Hematopoietic multipotent progenitor cell (in vitro differentiated cells): Measurements from ENCODE around the gene TMF1. TPM values are rescaled to one million over a fixed set of nuclear protein-coding genes. Genes with fewer than 3 reads are reported as not detected.

ENCODE experiments used
- DNase-seq, 3 donors: peaks; one replicate each; pipeline ENCODE4 v3.0.0-alpha.2; 2011 to 2015; ENCODE audit warnings: low read depth in 2 of 3, low spot score in 2 of 3
- total RNA-seq: library from RNA; depleted of rRNA; stranded (reverse); fragments of >200 nt; gene quantifications from one replicate; pipeline ENCODE4 v1.2.3, GENCODE V29; 2012

TMF1 gene
- total RNA-seq, 1 donor = 16.2 TPM

- DNase-seq = peak; percentile 69 to 93 (median 87)
These were observed 28.2 kb upstream of the TMF1 start, which contains the start of gene UBA3 for GRCh38 chr3:69080233-69080920. Gene UBA3 (minus strand): TSS chr3:69080365. CDS start chr3:69080353, 12 bp downstream.

- DNase-seq = no peak
These were observed 27.4 kb upstream of the TMF1 start for GRCh38 chr3:69079269-69080159.

GRCh38 chr3:69072928-69073327 is 20.8 kb upstream of the TMF1 start:
- DNase-seq = no peak

- no peak for DNase-seq
These were observed 14.0 kb upstream of the TMF1 start for GRCh38 chr3:69066121-69066520.

DNA sequence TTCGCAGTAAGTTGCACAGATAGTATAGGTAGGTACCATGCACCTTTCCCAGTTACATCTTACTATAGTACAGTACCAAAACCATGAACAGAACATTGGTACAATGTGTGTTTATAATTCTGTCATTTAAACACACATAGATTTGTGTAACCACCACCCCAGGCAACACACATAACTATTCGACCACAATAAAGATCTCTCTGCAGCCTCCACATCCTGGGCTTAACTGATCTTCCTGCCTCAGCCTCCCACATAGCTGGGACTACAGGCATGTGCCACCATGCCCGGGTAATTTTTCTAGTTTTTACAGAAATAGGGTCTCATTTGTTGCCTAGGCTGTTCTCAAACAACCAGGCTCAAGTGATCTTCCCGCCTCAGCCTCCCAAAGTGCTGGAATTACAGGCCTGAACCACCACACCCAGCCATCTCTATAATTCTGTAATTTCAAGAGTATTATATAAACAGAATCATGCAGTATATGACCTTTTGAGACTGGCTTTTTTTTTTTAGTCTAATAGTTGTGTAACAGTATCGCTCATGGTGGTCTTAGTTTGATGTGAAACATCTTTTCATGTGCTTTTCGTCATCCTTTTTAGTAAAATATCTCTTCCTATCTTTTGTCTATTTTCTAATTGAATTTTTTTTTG is 13.3 kb upstream of the TMF1 start:
- no peak for DNase-seq

DNA sequence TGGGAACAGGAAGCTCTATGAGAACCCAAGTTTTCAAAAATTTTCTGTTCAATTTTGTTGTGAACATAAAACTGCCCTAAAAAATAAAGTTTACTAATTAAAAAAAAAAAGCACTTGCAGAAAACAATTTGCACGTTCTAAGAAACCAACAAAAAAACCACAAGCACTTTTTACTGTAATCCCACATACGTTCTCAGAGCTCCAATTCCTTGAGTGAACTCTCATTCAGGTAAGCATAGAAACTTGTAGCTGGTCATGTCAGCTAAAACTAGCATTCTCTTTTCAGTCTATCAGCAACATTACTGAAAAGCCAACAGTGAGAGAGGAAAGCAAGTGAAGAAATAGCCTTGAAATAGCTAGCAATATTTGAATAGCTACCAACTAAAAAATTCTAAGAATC is 11.5 kb upstream of the TMF1 start:
- DNase-seq = no peak

DNA sequence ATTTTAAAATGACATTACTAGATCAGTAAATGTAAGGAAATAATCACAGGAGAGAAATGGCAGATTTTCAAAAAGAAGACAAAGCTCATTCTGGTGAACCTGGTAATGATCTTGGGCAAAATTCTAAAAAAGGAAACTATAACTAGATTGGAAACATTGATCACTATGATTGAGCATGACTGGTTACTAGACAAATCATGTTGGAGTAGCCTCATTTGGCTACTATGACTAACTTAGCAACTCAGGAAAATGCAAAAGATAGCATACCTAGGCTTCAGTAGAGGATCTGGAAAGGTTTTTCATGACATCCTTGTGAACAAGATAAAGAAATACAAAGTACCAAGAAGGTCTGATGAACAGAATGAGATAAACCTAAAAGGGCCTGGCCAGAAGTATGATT is 7.6 kb upstream of the TMF1 start:
- no peak for DNase-seq

GRCh38 chr3:69058947-69059224 is 6.8 kb upstream of the TMF1 start:
- no peak for DNase-seq

DNA sequence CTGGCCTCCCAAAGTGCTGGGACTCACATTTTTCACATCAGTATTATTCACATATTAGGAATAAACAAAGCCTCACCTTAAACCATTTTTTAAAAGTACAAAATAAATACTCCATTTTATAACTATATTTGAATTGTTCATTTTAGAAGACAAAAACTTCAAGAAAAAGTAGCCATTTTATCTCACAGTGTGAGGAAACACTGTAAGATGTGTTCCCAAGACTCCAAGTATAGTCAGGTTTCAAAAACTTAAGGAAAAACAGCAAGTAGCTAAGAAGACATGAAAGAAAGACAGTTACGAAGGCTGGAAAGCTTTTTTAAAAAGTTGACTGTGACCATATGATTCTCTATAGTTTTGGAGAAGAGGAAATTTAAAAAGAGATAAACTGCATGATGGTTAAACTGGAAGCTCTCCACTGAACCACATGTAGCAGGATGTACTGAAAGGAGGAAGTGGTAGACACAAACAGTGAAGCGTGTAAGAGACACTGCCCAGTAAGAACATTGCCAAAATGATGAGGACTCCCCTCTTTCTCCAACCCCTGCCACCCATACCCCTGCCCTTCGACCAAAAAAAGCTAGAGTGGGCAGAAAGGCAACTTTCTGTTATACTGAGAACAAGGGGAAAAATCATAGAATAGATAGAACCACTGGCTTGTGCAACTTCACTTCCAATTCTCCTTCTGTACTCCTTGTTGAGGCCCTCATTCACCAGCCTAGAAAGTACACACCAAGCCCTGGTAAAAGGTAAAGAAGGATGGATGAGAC is 6.2 kb upstream of the TMF1 start:
- DNase-seq = peak in 2 of 3 donors; percentile 33 to 64

DNA sequence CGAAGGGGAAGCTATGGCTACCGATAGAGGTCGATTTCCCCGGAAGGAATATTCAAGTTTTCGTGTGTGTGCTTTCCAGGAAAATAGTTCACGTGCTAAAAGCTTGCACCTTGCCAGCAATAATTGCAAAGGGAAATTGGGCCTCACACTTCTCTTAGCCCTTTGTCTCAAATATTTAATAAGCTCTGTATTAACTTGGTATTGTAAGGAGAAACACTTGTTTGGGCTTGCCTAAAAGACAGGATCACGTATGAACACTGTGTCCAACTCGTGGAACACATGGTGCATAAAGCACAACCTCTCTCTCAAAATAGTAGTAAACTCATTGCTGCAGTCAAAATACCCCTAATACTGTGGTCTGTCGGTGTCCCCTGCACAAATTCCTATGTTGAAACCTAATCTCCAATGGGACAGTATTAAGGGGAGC is 352 bp upstream of the TMF1 start:
- no peak for DNase-seq

DNA sequence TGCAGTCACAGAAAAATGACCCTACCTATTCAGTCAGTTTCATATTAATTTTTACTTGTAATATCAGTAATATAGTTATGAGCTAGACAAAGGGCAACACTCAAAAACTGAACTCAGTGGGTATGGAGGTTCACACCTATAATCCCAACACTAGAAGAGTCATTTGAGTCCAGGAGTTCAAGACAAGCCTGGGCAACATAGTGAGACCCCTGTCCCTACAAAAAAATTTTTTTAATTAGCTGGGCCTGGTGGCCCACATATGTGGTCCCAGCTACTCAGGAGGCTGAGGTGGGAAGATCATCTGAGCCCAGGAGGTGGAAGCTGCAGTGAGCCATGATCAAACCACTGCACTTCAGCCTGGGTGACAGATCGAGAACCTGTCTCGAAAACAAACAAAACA is 3.1 kb downstream of the TMF1 start:
- DNase-seq = no peak

DNA sequence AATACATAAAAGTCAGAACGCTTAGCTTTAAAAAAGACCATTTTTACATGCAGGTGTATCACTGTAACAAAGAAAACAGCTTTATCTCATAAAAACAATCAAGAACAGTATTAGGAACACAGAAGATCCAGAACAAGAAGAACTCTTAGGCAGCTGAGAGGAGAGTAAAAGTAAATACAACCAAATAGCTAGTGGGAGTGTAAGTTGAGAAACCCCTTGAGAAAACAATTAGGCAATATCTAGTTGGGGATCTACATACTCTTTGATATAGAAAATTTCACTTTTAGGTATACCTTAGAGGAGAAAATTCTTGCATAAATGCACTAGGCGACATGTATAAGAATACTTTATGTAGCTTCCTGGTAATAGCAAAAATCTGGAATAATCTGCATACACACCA is 7.5 kb downstream of the TMF1 start:
- DNase-seq = no peak

GRCh38 chr3:69033470-69033869 is 18.7 kb downstream of the TMF1 start:
- no peak for DNase-seq

DNA sequence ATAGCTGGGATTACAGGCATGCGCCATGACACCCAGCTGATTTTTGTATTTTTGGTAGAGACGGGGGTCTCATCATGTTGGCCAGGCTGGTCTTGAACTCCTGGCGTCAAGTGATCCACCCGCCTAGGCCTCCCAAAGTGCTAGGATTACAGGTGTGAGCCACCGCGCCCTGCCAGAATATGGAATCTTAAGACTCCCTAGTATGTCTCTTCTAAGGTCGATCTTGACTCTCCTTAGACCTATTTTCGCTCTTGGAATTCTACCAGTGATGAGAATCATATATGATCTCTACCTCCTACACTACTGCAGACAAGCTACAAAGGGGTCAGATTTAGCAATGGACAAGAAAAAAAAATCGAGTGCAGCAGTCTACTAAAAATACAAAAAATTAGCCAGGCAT is 19.4 kb downstream of the TMF1 start:
- DNase-seq = no peak

- no peak for DNase-seq
These were observed 20.0 kb downstream of the TMF1 start for GRCh38 chr3:69032142-69032541.

GRCh38 chr3:69031635-69032034 is 20.5 kb downstream of the TMF1 start:
- DNase-seq = no peak

DNA sequence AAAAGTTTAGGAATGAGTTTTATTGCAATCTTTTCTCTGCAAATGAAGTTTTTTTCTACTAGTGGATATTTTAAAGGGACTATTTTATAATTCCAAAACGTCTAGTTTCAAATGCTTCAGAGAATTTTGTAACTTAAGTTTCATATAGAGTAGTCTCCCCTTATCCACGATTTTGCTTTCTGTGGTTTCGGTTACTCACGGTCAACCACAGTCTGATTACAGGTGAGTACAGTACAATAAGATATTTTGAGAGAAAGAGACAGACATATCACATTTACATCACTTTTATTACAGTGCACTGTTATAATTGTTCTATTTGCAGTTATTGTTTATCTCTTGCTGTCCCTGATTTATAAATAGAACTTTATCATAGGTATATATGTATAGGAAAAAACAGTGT is 31.3 kb downstream of the TMF1 start:
- no peak for DNase-seq

- peak in 1 of 3 donors; percentile 32 for DNase-seq
These were observed 31.7 kb downstream of the TMF1 start for GRCh38 chr3:69020424-69020823.

GRCh38 chr3:69016901-69017300 is 35.2 kb downstream of the TMF1 start:
- no peak for DNase-seq

- no peak for DNase-seq
These were observed 36.0 kb downstream of the TMF1 start for GRCh38 chr3:69016102-69016501.

GRCh38 chr3:69014022-69014580 is 38.0 kb downstream of the TMF1 start:
- peak in 1 of 3 donors; percentile 4 for DNase-seq
